ENCODE data around the gene SYNGAP1.

SYNGAP1 gene

DNA sequence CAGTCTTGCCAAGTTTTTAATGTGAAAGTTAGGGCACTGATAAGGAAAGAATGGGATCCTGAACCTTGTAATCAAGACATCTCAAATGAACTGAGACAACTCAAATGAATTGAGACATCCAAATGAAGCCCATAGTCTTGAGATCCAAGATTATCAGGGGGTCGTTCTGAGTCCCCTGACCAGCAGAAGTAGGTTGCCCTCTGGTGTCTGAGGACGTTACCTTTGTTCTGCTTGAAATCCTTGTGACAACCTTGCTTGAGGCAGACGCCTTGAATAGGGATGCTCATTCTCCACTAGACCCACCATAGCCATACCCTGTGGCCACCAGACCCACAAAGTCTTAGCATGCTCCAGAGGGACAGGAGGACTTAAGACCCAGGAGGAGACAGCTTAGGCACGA is 72.2 kb downstream of the SYNGAP1 start:
- peaks cover 6% of the 10 kb centered on the region for H3K4me1 Mint-ChIP-seq
- no peak overlapping the region for H3K4me3 Mint-ChIP-seq
- ATAC-seq, result no peak
- no peaks in the 10 kb centered on the region for H3K9me3 Mint-ChIP-seq
- peaks cover 27% of the 10 kb centered on the region for H3K27me3 Mint-ChIP-seq
- no peak overlapping the region for H3K27ac Mint-ChIP-seq
- no peaks in the 10 kb centered on the region for H3K36me3 Mint-ChIP-seq

DNA sequence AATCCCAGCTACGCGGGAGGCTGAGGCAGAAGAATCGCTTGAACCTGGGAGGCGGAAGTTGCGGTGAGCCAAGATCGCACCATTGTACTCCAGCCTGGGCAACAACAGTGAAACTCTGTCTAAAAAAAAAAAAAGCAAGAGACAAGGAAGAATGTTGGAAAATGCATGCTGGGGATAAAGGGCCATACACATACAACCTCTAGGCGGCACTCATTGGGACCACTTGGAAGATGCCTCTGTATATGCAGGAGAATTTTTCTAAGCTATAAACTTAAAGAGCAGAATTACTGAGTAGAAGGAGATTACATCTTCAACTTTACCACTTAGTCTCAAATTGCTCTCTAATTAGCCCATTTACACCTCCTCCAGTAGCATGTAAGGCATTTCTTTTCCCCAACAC is 77.3 kb downstream of the SYNGAP1 start:
- Mint-ChIP-seq H3K27ac (no peak overlapping the region), H3K9me3 (no peaks in the 10 kb centered on the region), H3K4me1 (peaks cover 4% of the 10 kb centered on the region), H3K4me3 (no peak overlapping the region), H3K27me3 (peaks cover 9% of the 10 kb centered on the region), H3K36me3 (no peaks in the 10 kb centered on the region)
- no peak for ATAC-seq

DNA sequence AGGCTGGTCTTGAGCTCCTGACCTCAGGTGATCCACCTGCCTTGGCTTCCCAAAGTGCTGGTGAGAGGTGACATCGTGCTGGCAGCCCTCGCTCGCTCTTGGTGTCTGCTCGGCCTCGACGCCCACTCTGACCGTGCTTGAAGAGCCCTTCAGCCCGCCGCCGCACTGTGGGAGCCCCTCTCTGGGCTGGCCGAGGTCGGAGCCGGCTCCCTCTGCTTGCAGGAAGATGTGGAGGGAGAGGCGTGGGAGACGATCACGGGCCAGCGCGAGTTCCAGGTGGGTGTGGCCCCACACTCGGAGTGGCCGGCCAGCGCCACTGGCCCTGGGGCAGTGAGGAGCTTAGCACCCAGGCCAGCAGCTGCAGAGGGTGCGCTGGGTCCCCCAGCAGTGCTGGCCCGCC is 82.6 kb downstream of the SYNGAP1 start:
- no peaks in the 10 kb centered on the region for H3K9me3 Mint-ChIP-seq
- H3K27me3 Mint-ChIP-seq, result peaks cover 19% of the 10 kb centered on the region
- ATAC-seq, result no peak
- no peaks in the 10 kb centered on the region for H3K4me1 Mint-ChIP-seq
- no peak overlapping the region for H3K4me3 Mint-ChIP-seq
- no peak overlapping the region for H3K27ac Mint-ChIP-seq
- H3K36me3 Mint-ChIP-seq, result no peaks in the 10 kb centered on the region

DNA sequence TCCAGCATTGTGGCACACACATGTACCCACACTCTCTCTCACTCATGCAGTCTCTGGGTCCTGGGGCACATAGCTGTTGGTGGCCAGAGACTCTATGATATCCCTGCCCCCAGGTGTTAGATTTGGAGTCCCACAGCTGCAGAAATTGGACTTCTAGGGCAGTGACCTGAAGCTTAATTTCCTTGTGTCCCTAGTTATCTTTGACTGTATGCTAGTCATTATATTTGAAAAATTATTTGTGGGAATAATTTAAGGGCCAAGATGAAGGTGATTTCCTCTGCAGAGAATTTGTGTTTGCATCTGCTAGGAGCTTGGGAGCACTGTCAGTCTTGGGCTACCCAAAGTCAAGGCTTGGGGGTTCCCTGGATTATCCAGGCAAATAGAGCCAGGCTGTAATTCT is 84.6 kb downstream of the SYNGAP1 start:
- no peak for ATAC-seq
- Mint-ChIP-seq H3K4me1 (peaks cover 11% of the 10 kb centered on the region), H3K4me3 (no peak overlapping the region), H3K27me3 (peaks cover 15% of the 10 kb centered on the region), H3K27ac (no peak overlapping the region), H3K36me3 (no peaks in the 10 kb centered on the region), H3K9me3 (no peaks in the 10 kb centered on the region)

Measured in stimulated activated memory B cell treated with anti-CD40 and anti-IgM and Interleukin-4, amounts not matched to agents 10 μg/mL and 1 μg/mL and 100 μg/mL, for 72 hours (primary cell).